Skin epidermis (tissue), 12 donors: Measurements from ENCODE around the gene FILIP1L.

Experiments
- H3K27ac ChIP-seq, 21 experiments: fragments of 200-600 bp; sonication (generic) in 11 of 21; one replicate each; pipeline ENCODE4 v1.5.0; 2020; ENCODE audit warnings: mild to moderate bottlenecking in 3 of 21, inconsistent platforms in 2 of 21, moderate library complexity in 2 of 21
- H3K4me3 ChIP-seq, 7 experiments: fragments of 200-600 bp; sonication (generic) in 2 of 7; one replicate each; pipeline ENCODE4 v1.5.0; 2020; ENCODE audit warnings: inconsistent platforms in 2 of 7, mild to moderate bottlenecking in 2 of 7, moderate library complexity in 1 of 7

FILIP1L gene

DNA sequence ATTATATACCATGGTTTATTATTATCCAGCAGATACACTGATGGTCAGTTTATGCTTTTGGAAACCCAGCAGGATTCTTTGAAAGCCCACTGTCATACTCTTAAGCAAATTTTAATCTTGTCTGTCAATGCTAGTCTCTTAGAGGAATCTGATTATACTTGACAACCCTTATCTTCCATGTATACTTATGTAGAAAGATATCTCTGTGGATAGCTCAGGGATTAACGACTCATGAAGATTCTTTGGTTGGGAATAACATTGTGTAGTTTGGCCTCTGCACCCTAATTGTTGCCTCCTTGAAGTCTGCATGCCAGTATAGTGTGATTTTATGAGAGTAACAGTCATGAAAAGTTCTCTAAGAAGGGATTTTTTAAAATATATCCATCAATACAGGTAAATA is 33.0 kb downstream of the FILIP1L start:
- H3K27ac ChIP-seq: peak overlapping the region in 1 of 21 experiments; percentile 47
- H3K4me3 ChIP-seq: no peak overlapping the region

DNA sequence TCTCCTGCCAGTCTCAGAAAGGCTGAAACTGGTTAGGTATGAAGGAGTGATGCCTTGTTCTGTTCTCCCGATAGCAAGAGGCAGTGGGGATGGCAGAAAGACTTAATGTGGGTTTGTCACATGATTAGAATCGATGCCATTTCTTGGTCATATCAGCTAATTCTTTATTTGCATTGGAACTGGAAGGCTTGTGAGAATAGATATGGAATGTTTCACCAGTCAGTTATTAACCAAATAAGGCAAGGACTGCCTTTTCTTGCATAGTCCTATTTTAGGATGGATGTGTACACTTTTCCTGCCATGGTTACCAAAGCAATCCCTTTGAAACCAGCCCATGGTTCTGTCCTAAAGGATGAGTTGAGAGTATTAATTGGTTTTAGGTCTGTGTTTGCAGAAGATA is 33.7 kb downstream of the FILIP1L start:
- Histone ChIP-seq H3K27ac (peak overlapping the region in 1 of 21 experiments; percentile 19), H3K4me3 (no peak overlapping the region)

GRCh38 chr3:100079328-100079727 is 35.0 kb downstream of the FILIP1L start:
- no peak overlapping the region for H3K4me3 ChIP-seq
- no peak overlapping the region for H3K27ac ChIP-seq

GRCh38 chr3:100076731-100077529 is 37.4 kb downstream of the FILIP1L start:
- H3K27ac ChIP-seq: peak overlapping the region in 5 of 21 experiments; percentile 1 to 49 (median 12)
- H3K4me3 ChIP-seq: no peak overlapping the region

DNA sequence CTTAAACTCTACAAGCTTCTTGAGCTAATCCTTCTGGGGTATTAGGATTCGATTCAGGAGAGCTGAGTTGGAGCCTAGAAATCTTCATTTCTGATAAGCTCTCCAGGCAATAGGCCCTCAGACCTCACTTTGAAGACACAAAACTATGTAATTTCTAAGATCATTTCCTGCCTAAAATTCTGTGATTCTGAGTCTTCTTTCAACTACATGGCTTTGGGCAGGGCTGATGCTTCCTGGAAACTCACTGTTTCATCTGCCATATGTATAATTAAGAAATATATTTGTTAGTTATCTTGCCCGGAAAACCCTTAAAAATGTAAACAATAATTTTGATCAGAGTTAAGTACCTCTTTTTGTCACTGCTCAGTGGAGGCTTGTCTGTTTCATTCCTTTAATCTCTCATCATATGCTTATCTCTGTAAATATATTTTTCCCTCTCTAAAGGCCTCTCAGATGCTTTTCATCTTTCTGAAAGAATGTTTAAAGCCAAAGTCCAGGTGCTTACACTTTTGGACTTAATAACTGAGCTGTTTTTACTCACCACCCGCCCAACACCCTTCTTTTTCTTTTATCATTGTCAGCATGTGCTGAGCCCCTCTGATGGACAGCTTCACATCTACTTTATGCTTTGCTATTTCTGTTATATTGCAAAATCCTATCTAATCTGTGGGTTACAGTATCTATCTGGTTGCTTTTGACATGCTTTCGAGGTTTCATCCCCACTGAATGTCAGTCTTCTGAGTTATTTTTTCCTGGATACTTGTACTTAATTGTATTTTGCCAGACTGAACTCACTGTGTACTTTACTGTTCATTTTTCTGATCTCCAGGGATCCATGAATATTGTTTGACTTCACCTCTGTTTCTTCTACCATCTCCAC is 38.2 kb downstream of the FILIP1L start:
- Histone ChIP-seq H3K27ac (peak overlapping the region in 7 of 21 experiments; percentile 1 to 65 (median 30)), H3K4me3 (no peak overlapping the region)

GRCh38 chr3:100075196-100075595 is 39.1 kb downstream of the FILIP1L start:
- H3K4me3 ChIP-seq: no peak overlapping the region
- peak overlapping the region in 2 of 21 experiments; percentile 26 to 87 for H3K27ac ChIP-seq

DNA sequence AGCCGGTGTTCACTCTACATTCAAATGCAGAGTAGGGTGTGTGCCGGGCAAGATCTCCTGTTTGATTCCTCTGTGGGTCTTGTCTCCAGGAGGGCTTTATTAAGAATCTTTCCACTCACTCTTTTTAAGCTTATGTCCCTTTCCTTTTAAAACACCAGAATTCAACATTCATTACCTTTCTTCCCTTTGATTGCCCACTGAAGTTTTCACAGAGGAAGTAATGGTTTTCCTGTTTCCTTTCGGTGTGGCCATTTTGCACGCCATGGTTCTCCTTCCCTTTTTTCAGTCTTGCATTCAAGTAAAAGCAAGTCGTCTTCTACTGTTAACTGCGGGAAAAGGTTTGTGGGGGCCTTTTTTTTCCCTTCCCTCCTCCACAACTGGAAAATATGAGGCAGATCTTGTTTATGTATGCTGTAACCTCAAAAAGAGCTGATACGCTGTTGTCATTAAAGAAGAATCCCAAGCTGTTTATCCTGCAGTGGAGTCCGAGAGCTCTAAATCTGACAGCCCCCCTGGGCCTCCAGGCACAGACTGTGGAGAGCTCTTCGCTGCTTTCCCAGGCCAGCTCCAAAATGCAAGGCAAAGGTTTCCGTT is 40.5 kb downstream of the FILIP1L start:
- Histone ChIP-seq H3K27ac (peak overlapping the region in 18 of 21 experiments; percentile 27 to 87 (median 64)), H3K4me3 (no peak overlapping the region)

GRCh38 chr3:100073049-100073713 is 41.1 kb downstream of the FILIP1L start:
- H3K4me3 ChIP-seq: no peak overlapping the region

DNA sequence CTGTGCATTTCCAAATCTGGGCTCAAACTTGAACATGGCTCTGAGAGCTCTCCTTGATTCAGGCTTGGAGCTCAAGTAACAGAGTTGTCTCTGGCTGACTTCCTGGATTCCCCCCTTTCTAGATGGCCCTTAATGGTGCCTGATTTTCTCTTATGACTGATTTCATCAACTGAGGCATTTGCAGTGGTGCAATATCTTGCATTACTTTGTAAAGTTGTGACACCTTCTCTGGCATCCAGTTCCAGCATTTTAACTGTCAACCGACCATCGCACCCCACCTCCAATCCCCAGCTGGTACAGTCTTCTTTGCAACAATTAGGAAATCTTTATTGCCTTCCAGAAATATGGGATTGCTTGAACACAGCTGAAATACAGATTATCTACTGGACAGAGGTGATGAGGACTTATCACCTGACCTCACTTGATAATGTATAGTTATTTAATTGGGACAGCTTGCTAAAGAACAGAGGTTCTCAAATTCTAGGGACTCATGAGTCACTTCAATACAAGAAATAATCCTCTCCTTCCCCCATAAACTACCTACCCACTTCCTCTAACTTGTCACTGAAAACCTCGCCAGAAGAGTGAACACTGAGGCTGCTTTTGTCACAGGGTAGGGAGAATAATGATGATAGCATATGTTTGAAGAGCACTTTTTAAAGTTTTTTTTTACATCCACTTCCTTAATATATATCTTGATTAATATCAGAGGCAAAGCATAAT is 41.8 kb downstream of the FILIP1L start:
- Histone ChIP-seq H3K27ac (peak overlapping the region in 8 of 21 experiments; percentile 6 to 87 (median 70)), H3K4me3 (no peak overlapping the region)

More at GRCh38 chr3:100073049-100073713, 41.1 kb downstream of the FILIP1L start:
- peak overlapping the region in 16 of 21 experiments; percentile 31 to 87 (median 68) for H3K27ac ChIP-seq

DNA sequence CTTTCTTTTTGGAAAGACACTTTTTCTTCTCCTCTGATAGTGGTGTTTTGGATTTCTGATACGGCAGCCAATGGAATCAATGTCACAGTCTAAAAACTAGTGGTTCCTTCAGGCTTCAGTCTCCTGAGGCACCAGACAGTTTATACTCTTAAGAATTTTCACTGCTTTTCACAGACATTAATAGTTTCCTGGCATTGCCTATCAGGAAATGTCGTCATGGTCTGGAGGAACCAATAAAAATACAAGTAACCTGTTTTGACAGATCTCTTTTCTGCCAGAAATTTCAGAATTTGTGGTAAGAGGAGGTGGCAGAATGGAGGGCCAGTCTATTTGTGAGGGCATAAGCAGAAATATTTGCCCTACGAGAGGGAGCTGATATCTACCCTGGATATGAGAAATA is 44.8 kb downstream of the FILIP1L start:
- H3K27ac ChIP-seq: peak overlapping the region in 2 of 21 experiments; percentile 15 to 25

DNA sequence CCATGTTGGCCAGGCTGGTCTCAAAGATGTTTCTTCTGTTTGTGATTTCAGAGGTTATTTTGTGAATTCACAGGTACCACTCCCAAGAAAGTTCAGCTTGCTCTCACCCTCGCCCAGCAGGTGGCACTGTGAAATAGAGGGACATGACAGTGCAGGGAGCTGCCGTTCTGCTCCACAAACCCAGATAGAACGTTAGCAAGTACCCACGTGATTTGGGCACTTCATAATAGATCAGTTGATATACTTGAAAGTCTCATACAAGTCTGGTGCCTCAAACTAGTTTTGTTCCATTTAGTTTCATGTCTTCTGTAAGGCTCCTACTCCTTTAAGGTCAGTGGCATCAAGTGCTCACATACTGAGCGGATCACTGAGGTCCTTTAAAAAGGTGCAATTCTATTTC is 45.5 kb downstream of the FILIP1L start:
- no peak overlapping the region for H3K4me3 ChIP-seq
- H3K27ac ChIP-seq: peak overlapping the region in 2 of 21 experiments; percentile 15 to 25

More for the DNA sequence above, 44.8 kb downstream of the FILIP1L start:
- no peak overlapping the region for H3K4me3 ChIP-seq

DNA sequence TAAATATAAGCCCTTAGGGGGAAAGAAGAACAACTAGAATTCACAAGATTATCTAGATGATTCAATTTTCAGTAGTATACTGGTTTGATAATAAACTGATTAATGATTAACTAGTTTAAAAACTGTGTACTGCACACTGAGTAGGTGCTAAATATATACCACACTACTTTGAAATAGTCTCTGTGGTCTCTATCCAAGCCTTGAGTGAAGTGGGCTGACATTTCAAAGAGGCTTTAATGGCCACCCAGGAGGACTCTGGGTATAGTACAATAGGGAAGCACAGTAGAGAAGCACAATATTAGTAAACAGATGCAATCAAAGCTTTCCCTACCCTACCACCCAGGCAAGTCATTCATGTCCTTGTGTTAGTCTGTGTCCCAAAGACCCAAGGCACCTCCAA is 46.7 kb downstream of the FILIP1L start:
- H3K27ac ChIP-seq: no peak overlapping the region

DNA sequence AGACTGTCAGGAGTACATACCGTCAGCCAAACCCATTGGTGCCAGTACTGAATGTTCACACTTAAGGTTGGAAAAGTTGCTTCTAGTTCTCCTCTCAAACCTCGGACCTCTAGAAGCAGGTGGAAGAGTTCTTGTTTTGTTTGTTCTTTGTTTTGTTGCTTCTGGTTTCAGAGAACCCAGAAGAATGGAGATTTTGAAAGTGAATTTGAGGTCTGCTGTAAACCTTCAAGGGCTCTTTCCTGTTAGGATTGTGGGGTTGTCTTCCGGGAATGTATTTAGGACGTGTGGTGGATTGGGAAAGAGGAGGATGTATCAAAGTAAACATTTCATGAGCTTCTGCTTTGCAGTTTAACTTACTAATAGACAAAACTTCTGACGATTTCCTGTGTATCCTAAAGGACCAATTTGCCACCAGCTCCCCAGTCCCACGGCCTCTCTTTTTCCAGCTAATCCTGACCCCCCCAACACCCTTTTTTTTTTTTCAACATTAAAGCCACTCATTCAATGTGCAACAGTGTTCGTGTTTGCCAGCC is 50.3 kb downstream of the FILIP1L start:
- Histone ChIP-seq H3K4me3 (no peak overlapping the region), H3K27ac (peak overlapping the region in 6 of 21 experiments; percentile 1 to 37 (median 7))

More for the DNA sequence above, 46.7 kb downstream of the FILIP1L start:
- H3K4me3 ChIP-seq: no peak overlapping the region

DNA sequence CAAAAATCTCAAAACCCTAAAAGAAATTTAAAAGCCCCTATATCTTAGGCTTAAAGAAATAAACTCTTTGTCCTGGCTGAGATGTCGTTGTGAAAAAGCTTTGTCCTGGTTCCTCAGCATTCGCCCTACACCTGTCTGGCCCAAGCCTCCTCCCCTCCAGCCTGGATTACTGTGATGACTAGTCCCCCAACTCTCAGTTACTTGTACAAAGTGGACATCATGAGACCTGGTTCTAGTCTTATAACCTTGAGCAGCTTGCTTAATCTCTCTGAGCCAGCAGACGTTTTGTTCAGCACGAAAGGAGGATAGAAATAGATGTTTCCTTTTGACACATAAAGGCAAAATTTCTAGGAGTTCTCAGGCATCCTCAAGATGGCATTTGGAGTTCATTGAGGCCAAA is 51.6 kb downstream of the FILIP1L start:
- Histone ChIP-seq H3K27ac (no peak overlapping the region), H3K4me3 (no peak overlapping the region)

DNA sequence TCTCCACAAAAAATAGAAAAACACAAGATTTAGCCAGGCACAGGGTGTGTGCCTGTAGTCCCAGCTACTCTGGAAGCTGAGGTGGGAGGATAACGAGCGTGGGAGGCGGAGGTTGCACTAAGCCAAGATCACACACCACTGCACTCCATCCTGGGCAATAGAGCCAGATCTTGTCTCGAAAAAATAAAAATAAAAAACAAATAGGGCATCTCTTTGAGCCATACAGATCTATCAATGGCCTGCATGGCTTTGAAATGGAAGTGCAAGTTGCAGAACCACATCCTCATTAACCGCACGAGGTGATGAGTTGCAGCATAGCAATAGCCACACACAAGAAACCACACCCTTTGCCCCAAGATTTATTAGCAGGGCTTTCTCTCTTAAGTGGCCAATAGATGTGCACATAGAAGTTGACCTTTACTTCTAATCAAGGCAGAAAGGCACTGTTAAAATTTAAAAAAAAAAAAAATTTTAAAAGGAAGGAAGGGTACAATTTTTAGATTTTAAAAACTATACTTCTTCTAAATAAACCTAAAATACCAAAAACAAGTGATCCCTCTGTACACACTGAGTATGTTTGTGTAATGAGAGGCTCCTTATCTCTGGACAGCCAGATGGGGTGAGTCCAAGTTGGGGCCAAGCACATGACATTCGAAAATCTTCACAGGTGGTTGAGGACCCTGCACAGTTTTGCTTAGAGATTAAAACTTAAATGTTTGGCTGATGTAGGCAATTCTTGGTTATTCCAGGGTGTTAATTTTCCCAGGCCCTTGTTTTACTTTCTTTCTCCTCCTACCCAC is 53.4 kb downstream of the FILIP1L start:
- no peak overlapping the region for H3K4me3 ChIP-seq
- H3K27ac ChIP-seq: no peak overlapping the region

GRCh38 chr3:100059472-100059871 is 54.8 kb downstream of the FILIP1L start:
- H3K4me3 ChIP-seq: no peak overlapping the region

GRCh38 chr3:100057716-100058575 is 56.4 kb downstream of the FILIP1L start:
- H3K27ac ChIP-seq: peak overlapping the region in 1 of 21 experiments; percentile 12
- no peak overlapping the region for H3K4me3 ChIP-seq

More at GRCh38 chr3:100059472-100059871, 54.8 kb downstream of the FILIP1L start:
- H3K27ac ChIP-seq: no peak overlapping the region
